ENCODE results near the gene WFDC5. TPM values are rescaled to one million over a fixed set of nuclear protein-coding genes. Genes with fewer than 3 reads are reported as not detected.
"Not testable (repeated sequence)": the region's sequence is repeated elsewhere in the genome, so short reads cannot be mapped to it uniquely, and the experiment has no call there.

The WFDC5 gene
- total RNA-seq, 1 experiment from 2014 or later: not detected

DNA sequence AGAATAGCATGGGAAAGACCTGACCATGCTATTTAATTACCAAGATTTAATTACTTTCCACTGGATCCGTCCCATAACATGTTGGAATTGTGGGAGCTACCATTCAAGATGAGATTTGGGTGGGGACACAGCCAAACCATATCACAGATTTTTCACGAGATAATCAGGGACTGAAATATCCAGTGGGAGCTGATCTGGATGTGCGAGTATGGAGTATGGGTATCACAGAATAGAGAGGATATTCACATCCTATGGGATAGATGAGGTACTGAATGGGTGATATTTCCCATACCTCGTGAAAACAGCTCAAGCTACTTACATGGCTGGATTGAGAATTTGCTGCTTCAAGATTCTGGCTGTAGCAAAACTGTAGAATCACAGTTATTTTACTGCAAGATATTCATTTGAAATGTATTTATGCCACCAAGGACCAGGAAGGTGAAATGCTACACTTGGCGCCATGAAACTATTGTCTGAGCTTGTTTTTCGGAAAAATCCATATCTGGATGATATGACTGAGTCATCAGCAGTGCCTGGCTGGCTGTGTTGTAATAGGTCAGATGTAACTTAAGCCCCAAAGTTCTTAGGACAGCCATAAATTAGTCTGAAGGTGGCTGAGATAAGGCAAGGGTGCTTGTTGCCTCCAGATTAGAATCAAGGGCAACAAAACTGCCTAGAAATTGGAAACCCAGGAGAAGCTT, 43.9 kb downstream of the WFDC5 start:
- no peak for DNase-seq (ENCODE audit: low read depth in 1 of 2, low spot score in 2 of 2)
- H3K36me3 ChIP-seq: peaks cover 4% of the 10 kb centered on the region; the same call in 1 of the 2 replicates
- H3K9me3 ChIP-seq (replicated peaks): no peaks in the 10 kb centered on the region
- peaks cover 11% of the 10 kb centered on the region for H3K4me1 ChIP-seq (replicated peaks)
- no peak overlapping the region for H3K27ac ChIP-seq
- no peak overlapping the region for H3K4me3 ChIP-seq
- no peaks in the 10 kb centered on the region for H3K27me3 ChIP-seq (replicated peaks)

DNA sequence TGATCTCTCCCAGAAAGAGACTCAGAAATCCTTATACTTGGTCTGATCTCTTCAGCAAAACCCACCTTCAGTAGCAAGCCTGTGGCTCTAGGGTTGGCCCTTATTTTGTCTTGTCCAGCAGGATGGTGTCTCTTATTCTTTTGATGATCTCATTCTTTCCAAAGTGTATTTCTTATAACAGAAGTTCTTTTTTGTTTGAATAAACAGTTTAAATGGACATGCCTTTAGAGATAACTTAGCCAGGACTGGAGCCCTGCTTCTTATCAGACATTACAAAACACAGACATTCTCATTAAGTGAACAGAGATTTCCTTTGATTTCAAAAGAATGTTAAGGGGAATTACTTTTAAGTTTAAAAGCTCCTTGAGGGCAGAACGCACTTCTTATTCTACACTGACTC, 45.7 kb downstream of the WFDC5 start:
- Histone ChIP-seq H3K27me3 (replicated peaks) (no peaks in the 10 kb centered on the region), H3K36me3 (peaks cover 4% of the 10 kb centered on the region; the same call in 1 of the 2 replicates), H3K4me3 (no peak overlapping the region), H3K4me1 (replicated peaks) (peaks cover 21% of the 10 kb centered on the region), H3K27ac (no peak overlapping the region), H3K9me3 (replicated peaks) (no peaks in the 10 kb centered on the region)
- no peak for DNase-seq (ENCODE audit: low read depth in 1 of 2, low spot score in 2 of 2)

DNA sequence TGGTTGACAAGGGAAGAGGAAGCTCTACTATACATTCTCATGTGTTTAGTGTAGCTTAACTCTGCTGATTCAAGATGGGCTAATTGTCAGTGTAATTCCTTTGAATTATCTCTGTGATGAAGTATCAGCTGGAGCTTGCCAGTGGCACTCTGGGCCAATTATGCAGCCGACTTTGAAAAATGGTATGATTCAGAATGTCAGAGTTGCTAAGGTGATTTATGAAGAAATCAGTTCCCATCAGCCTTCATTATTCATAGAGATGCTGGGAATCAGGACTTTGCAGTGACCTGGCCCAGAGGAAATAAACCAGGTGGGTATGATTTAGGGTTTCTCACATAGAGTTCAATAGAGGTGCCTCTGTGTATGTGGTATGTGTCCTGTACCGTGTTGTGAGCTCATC, 47.4 kb downstream of the WFDC5 start:
- Histone ChIP-seq H3K27me3 (replicated peaks) (no peaks in the 10 kb centered on the region), H3K36me3 (peaks cover 4% of the 10 kb centered on the region; the same call in 1 of the 2 replicates), H3K4me1 (replicated peaks) (peaks cover 21% of the 10 kb centered on the region), H3K4me3 (no peak overlapping the region), H3K9me3 (replicated peaks) (no peaks in the 10 kb centered on the region), H3K27ac (no peak overlapping the region)
- DNase-seq (ENCODE audit: low read depth in 1 of 2, low spot score in 2 of 2): no peak

DNA sequence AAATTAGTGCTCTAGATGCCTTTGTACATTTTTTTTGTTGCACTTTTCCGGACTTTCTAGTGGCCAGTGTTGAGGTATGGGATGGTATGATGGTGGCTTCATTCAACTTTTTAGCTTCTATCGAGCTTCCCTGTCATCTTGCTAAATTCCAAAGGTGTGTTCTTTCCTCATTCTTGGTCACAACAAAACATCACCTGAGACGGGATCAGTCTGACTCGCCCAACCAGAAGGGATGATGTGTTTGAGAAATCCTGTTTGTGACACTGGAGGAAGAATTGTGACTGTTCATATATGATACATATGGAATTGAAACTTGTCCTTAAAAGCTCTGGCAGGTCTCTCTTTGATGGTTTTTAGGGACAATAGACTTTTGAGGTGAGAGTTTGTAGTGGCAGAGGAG, 47.9 kb downstream of the WFDC5 start:
- Histone ChIP-seq H3K27ac (no peak overlapping the region), H3K27me3 (replicated peaks) (no peaks in the 10 kb centered on the region), H3K4me3 (no peak overlapping the region), H3K9me3 (replicated peaks) (no peaks in the 10 kb centered on the region), H3K36me3 (peaks cover 4% of the 10 kb centered on the region; the same call in 1 of the 2 replicates), H3K4me1 (replicated peaks) (peaks cover 25% of the 10 kb centered on the region)
- no peak for DNase-seq (ENCODE audit: low read depth in 1 of 2, low spot score in 2 of 2)

DNA sequence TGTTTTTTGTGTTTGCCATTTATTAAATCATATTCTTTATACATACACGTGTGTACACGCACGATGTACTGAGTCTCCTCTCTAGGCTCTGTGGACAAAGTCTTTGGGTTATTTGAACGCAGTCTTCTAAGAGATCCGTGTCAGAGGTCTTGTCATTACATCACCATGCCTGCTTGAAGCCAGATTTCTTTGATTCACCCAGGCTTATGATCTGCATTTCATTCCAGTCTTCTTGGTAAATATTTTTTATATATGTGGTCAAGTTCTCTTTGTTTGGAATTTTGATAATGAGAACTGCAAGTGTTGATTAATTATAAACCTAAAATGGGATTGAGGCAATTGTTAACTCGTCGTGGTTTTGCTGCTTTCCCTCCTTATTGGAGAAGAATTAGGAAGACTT, 48.6 kb downstream of the WFDC5 start:
- H3K27me3 ChIP-seq (replicated peaks): no peaks in the 10 kb centered on the region
- no peak overlapping the region for H3K27ac ChIP-seq
- peaks cover 32% of the 10 kb centered on the region for H3K4me1 ChIP-seq (replicated peaks)
- DNase-seq (ENCODE audit: low read depth in 1 of 2, low spot score in 2 of 2): no peak
- no peak overlapping the region for H3K4me3 ChIP-seq
- H3K9me3 ChIP-seq (replicated peaks): no peaks in the 10 kb centered on the region
- H3K36me3 ChIP-seq: peaks cover 4% of the 10 kb centered on the region; the same call in 1 of the 2 replicates

DNA sequence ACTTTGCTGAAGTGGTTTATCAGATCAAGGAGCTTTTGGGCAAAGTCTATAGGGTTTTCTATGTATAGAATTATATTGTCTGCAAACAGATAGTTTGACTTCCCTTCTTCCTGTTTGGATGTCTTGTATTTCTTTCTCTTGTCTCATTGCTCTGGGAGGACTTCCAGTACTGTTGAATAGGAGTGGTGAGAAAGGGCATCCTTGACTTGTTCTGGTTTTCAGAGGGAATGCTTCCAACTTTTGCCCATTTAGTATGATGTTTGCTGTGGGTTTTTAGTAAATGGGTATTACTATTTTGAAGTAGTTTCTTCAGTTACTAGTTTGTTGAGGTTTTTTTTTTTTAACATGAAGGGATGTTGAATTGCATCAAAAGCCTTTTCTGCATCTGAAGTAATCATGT, 50.2 kb downstream of the WFDC5 start:
- no peaks in the 10 kb centered on the region for H3K9me3 ChIP-seq (replicated peaks)

DNA sequence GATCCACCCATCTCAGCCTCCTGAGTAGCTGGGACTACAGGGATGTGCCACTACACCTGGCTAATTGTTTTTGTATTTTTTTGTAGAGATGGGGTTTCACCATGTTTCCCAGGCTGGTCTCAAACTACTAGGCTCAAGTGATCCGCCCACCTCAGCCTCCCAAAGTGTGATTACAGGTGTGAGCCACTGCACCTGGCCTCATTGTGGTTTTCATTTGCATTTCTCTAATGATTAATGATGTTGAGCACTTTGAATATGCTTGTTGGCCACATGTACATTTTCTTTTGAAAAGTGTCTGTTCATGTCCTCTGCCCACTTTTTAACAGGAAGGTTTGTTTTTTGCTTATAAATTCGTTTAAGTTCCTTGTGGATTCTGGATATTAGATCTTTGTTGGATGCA, 51.9 kb downstream of the WFDC5 start:
- H3K27me3 ChIP-seq (replicated peaks); H3K27ac ChIP-seq; H3K4me3 ChIP-seq; H3K9me3 ChIP-seq (replicated peaks); DNase-seq (ENCODE audit: low read depth in 1 of 2, low spot score in 2 of 2); H3K36me3 ChIP-seq: not testable (repeated sequence)
- peaks cover 53% of the 10 kb centered on the region for H3K4me1 ChIP-seq (replicated peaks)

More for the DNA sequence above, 50.2 kb downstream of the WFDC5 start:
- H3K4me3 ChIP-seq: no peak overlapping the region
- no peak overlapping the region for H3K27ac ChIP-seq
- peaks cover 47% of the 10 kb centered on the region for H3K4me1 ChIP-seq (replicated peaks)
- no peak for DNase-seq (ENCODE audit: low read depth in 1 of 2, low spot score in 2 of 2)
- H3K36me3 ChIP-seq: peaks cover 4% of the 10 kb centered on the region; the same call in 1 of the 2 replicates
- no peaks in the 10 kb centered on the region for H3K27me3 ChIP-seq (replicated peaks)

DNA sequence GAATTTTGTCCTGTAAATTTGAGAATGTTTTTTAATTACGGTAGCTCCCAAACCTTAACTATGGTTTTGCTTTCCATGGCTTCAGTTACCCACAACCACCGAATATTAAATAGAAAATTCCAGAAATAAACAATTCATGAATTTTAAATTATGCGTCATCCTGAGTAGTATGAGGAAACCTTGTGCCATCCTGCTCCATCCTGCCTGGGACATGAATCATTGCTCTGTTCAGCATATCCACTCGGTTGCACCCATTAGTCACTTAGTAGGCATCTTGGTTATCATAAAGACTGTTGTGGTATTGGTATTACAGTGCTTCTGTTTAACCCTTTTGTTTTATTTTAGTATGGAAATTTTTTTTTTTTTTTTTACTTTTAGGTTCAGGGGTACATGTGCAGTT, 53.7 kb downstream of the WFDC5 start:
- H3K4me3 ChIP-seq: no peak overlapping the region
- H3K9me3 ChIP-seq (replicated peaks): no peaks in the 10 kb centered on the region
- peaks cover 50% of the 10 kb centered on the region for H3K4me1 ChIP-seq (replicated peaks)
- peak overlapping the region; percentile 81 for H3K27ac ChIP-seq
- peaks cover 7% of the 10 kb centered on the region; the same call in 1 of the 2 replicates for H3K36me3 ChIP-seq
- H3K27me3 ChIP-seq (replicated peaks): no peaks in the 10 kb centered on the region
- DNase-seq (ENCODE audit: low read depth in 1 of 2, low spot score in 2 of 2): peak; percentile 74 to 82

DNA sequence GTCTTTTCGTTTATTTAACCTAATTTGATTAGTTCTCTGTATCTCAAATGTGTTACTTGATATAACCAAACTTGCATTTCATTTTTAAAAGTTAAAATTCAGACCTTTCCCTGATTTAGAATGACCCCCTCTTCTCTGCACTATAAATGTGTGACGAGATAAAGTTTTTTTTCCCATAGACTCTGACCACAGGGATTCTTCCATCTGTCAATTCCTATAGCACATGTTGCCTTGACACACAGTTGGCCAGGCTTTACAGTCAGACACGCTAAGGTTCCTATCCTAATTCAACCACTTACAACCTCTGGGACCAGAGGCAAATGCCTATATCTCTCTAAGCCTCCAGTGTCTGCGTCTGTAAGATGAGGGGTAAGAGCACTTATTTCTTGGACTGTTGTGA, 54.7 kb downstream of the WFDC5 start:
- DNase-seq (ENCODE audit: low read depth in 1 of 2, low spot score in 2 of 2): no peak
- peaks cover 40% of the 10 kb centered on the region for H3K4me1 ChIP-seq (replicated peaks)
- no peaks in the 10 kb centered on the region for H3K9me3 ChIP-seq (replicated peaks)
- peaks cover 7% of the 10 kb centered on the region; the same call in 1 of the 2 replicates for H3K36me3 ChIP-seq
- no peaks in the 10 kb centered on the region for H3K27me3 ChIP-seq (replicated peaks)
- H3K27ac ChIP-seq: peak overlapping the region; percentile 81
- H3K4me3 ChIP-seq: no peak overlapping the region

Other genes starting within 250 kb of the WFDC5 start
- gene YWHAB, start 229.5 kb downstream of the WFDC5 start, total RNA-seq (2014; rRNA removed; shearing (Covaris generic)): 84.0 and 95.5 TPM in 2 replicates
- 3.9 and 4.8 TPM in 2 replicates for gene PABPC1L, start 205.1 kb downstream of the WFDC5 start, total RNA-seq (2014; rRNA removed; shearing (Covaris generic))
- 20.3 and 33.7 TPM in 2 replicates for gene TOMM34, start 154.8 kb downstream of the WFDC5 start, total RNA-seq (2014; rRNA removed; shearing (Covaris generic))
- gene STK4, start 148.7 kb downstream of the WFDC5 start, total RNA-seq (2014; rRNA removed; shearing (Covaris generic)): 12.6 and 19.5 TPM in 2 replicates
- gene KCNS1, start 14.0 kb downstream of the WFDC5 start, total RNA-seq (2014; rRNA removed; shearing (Covaris generic)): not detected in 2 replicates
- not detected in 2 replicates for gene WFDC12, start 9.3 kb upstream of the WFDC5 start, total RNA-seq (2014; rRNA removed; shearing (Covaris generic))
- gene PI3, start 59.7 kb upstream of the WFDC5 start, total RNA-seq (2014; rRNA removed; shearing (Covaris generic)): not detected in 2 replicates
- gene SEMG1, start 91.9 kb upstream of the WFDC5 start, total RNA-seq (2014; rRNA removed; shearing (Covaris generic)): not detected in 2 replicates
- gene SEMG2, start 106.2 kb upstream of the WFDC5 start, total RNA-seq (2014; rRNA removed; shearing (Covaris generic)): not detected in 2 replicates
- gene SLPI, start 139.4 kb upstream of the WFDC5 start, total RNA-seq (2014; rRNA removed; shearing (Covaris generic)): not detected in 2 replicates
- not detected in 2 replicates for gene RBPJL, start 191.7 kb upstream of the WFDC5 start, total RNA-seq (2014; rRNA removed; shearing (Covaris generic))
- 0.50 TPM in 1 of 2 replicates, not detected in the other for gene MATN4, start 193.1 kb upstream of the WFDC5 start, total RNA-seq (2014; rRNA removed; shearing (Covaris generic))
- gene SDC4, start 233.2 kb upstream of the WFDC5 start, total RNA-seq (2014; rRNA removed; shearing (Covaris generic)): 105 and 107 TPM in 2 replicates
- gene SYS1, start 248.0 kb upstream of the WFDC5 start, total RNA-seq (2014; rRNA removed; shearing (Covaris generic)): 7.3 and 18.4 TPM in 2 replicates

All from SJSA1 (cell line).